Measurements from ENCODE around the gene HORMAD2. TPM values are rescaled to one million over a fixed set of nuclear protein-coding genes. Genes with fewer than 3 reads are reported as not detected.

HORMAD2 gene
- total RNA-seq, 1 donor from 2014 or later = not detected

DNA sequence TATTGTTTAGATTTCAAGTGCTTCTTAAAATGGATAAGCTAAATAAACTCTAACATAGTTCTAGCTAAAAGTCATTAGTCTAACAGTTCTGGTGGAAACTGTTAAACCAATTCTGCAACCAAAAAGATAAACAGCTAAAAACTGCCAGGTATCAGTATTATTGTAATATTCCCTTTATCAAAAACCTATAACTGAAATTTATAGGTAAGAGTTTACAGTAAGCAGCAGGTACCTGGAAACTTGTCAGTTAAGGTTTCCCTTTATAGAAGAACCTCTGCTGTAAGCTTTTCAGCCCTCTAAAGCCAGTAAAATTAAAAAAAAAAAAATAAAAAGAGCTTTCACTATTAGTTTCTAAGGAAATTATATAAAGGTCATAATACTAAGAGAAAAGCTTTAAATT is 105.3 kb downstream of the HORMAD2 start:
- H3K4me3 ChIP-seq = no peak overlapping the region
- no peak for TF ChIP-seq CTCF (IDR thresholded peaks at IDR 0.05; ENCODE audit: borderline replicate concordance)
- intact Hi-C loops (cut with micrococcal nuclease) = no loop called here
- H3K27me3 ChIP-seq (ENCODE audit: low read depth) = peaks cover 69% of the 10 kb centered on the region
- DNase-seq = no peak
- H3K4me1 ChIP-seq = peaks cover 6% of the 10 kb centered on the region
- no peak overlapping the region for H3K27ac ChIP-seq (replicated peaks)
- no peaks in the 10 kb centered on the region for H3K9me3 ChIP-seq (replicated peaks)
- no peaks in the 10 kb centered on the region for H3K36me3 ChIP-seq

GRCh38 chr22:30186041-30186440 is 105.8 kb downstream of the HORMAD2 start:
- Histone ChIP-seq H3K4me1 (peaks cover 6% of the 10 kb centered on the region), H3K27me3 (ENCODE audit: low read depth) (peaks cover 73% of the 10 kb centered on the region), H3K36me3 (no peaks in the 10 kb centered on the region), H3K27ac (replicated peaks) (no peak overlapping the region), H3K4me3 (no peak overlapping the region), H3K9me3 (replicated peaks) (no peaks in the 10 kb centered on the region)
- DNase-seq = no peak
- intact Hi-C loops (cut with micrococcal nuclease) = no loop called here
- TF ChIP-seq CTCF (IDR thresholded peaks at IDR 0.05; ENCODE audit: borderline replicate concordance) = no peak

GRCh38 chr22:30186510-30186909 is 106.2 kb downstream of the HORMAD2 start:
- no peak overlapping the region for H3K4me3 ChIP-seq
- no peaks in the 10 kb centered on the region for H3K9me3 ChIP-seq (replicated peaks)
- no peak for DNase-seq
- no peaks in the 10 kb centered on the region for H3K36me3 ChIP-seq
- H3K27me3 ChIP-seq (ENCODE audit: low read depth) = peaks cover 73% of the 10 kb centered on the region
- intact Hi-C loops (cut with micrococcal nuclease) = no loop called here
- H3K27ac ChIP-seq (replicated peaks) = no peak overlapping the region
- TF ChIP-seq CTCF (IDR thresholded peaks at IDR 0.05; ENCODE audit: borderline replicate concordance) = no peak
- peaks cover 6% of the 10 kb centered on the region for H3K4me1 ChIP-seq

DNA sequence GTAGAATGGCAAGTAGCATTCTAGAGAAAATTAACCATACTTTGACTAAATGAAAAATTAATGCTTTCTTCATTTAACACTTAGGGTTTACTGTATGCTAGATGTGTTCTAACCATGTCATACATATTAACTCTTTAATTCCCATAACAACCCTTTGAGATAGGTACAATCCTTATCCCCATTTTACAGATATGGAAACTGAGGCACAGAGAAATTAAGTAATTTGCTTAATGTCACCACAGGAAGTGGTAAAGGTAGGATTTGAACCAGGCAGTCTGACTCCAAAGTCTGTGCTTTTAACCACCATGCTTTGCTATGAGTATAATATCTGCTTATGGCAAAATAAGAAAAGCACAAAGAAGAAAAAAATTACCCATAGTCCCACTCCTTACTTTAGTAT is 106.8 kb downstream of the HORMAD2 start:
- H3K4me1 ChIP-seq = peaks cover 6% of the 10 kb centered on the region
- peaks cover 73% of the 10 kb centered on the region for H3K27me3 ChIP-seq (ENCODE audit: low read depth)
- intact Hi-C loops (cut with micrococcal nuclease) = no loop called here
- TF ChIP-seq CTCF (IDR thresholded peaks at IDR 0.05; ENCODE audit: borderline replicate concordance) = no peak
- no peak for DNase-seq
- no peak overlapping the region for H3K4me3 ChIP-seq
- H3K27ac ChIP-seq (replicated peaks) = no peak overlapping the region
- no peaks in the 10 kb centered on the region for H3K9me3 ChIP-seq (replicated peaks)
- H3K36me3 ChIP-seq = no peaks in the 10 kb centered on the region

DNA sequence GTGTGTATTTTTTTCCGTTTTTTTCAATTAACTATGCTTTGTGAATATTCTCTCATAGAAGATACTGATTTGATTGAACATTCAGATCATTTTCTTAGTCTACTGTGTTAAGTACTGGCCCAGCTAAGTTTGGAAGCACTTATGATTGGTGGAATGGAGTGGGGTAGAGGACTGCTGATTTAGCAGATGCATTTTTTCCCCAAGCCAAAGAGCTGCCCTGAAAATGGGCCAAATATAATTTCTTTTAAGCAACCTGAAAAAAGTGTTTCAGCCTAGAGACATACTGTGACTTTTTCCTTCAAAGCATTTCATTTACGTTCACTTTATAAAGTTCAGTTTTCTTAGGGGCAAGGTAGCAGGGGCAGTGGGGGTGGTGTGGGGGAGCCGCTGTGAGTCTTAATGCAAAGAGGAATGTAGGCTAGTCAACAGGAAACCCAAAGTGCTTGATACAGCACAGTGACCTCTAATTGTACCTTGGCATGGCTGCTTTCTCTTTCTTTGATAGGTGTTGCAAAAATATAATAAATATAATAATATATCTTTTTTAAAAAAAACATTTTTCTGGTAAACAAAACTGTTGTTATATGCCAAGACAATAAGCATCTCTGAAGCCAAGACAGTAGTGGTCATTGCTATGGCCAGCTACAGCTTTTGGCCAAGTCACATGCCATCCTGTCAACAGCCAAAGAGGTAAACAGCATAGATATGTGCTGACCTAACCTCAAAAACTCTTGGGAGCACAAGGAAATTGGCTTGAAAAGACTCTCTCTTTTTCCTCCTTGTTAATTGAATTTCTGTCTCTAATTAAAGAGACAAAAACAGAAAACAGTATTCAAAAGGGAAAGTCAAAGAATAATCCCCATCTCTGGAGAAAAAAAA is 107.5 kb downstream of the HORMAD2 start:
- Histone ChIP-seq H3K9me3 (replicated peaks) (no peaks in the 10 kb centered on the region), H3K36me3 (no peaks in the 10 kb centered on the region), H3K27ac (replicated peaks) (no peak overlapping the region), H3K4me3 (no peak overlapping the region), H3K27me3 (ENCODE audit: low read depth) (peaks cover 73% of the 10 kb centered on the region), H3K4me1 (peaks cover 6% of the 10 kb centered on the region)
- intact Hi-C loops (cut with micrococcal nuclease) = no loop called here
- TF ChIP-seq CTCF (IDR thresholded peaks at IDR 0.05; ENCODE audit: borderline replicate concordance) = no peak
- DNase-seq = no peak

All from left ventricle myocardium inferior (tissue), 1 donor.